K562 (cell line): ENCODE results near the gene ATXN7L2. TPM values are rescaled to one million over a fixed set of nuclear protein-coding genes. Genes with fewer than 3 reads are reported as not detected.

Source experiments
- ATF3 ChIP-seq, 2 experiments: fragments of 450-650 bp in 1 of 2; sonication (generic) in 1 of 2; formaldehyde crosslinking in 1 of 2; IDR thresholded peaks in 1 of 2; conservative IDR thresholded peaks in 1 of 2; 2 replicates each; pipeline versions ENCODE4 v1.6.1 to v1.8.1; 2016 to 2023; ENCODE audit warnings: mild to moderate bottlenecking in 2 of 2, moderate library complexity in 2 of 2, inconsistent platforms in 1 of 2, missing genetic modification reagents in 1 of 2
- BCOR ChIP-seq: fragments of 450-650 bp; IDR thresholded peaks from 2 replicates; pipeline ENCODE4 v1.6.1; 2016
- CBX2 ChIP-seq: fragments of 200-600 bp; sonication (generic); IDR thresholded peaks from one replicate; pipeline ENCODE4 v1.6.1; 2012; ENCODE audit warnings: mild to moderate bottlenecking, low read length, inconsistent platforms; ENCODE audit not compliant: insufficient read depth, poor library complexity, severe bottlenecking
- CHD1 ChIP-seq: fragments of 200-600 bp; sonication (generic); IDR thresholded peaks from one replicate; pipeline ENCODE4 v1.6.1; 2012; ENCODE audit warnings: mild to moderate bottlenecking, moderate library complexity, low read length, inconsistent platforms
- CTCF ChIP-seq, 3 experiments: IDR thresholded peaks in 2 of 3; conservative IDR thresholded peaks in 1 of 3; 2 replicates each; pipeline ENCODE4 v1.5.1; 2011 to 2012; ENCODE audit warnings: low read length in 3 of 3, mild to moderate bottlenecking in 3 of 3, control low read depth in 2 of 3, improper control_type of control experiment in 1 of 3, inconsistent platforms in 1 of 3, low read depth in 1 of 3, mixed read lengths in 1 of 3, moderate library complexity in 1 of 3; ENCODE audit not compliant: insufficient read depth in 2 of 3
- GTF2B ChIP-seq: IDR thresholded peaks from 2 replicates; pipeline ENCODE4 v1.6.1; 2011; ENCODE audit not compliant: insufficient read length; ENCODE audit errors: extremely low read depth
- HES1 ChIP-seq: fragments of 450-650 bp; IDR thresholded peaks from 2 replicates; pipeline ENCODE4 v1.6.1; 2016; ENCODE audit warnings: low read depth, mild to moderate bottlenecking, moderate library complexity
- HMGXB4 ChIP-seq: sonication (generic); formaldehyde crosslinking; IDR thresholded peaks from 2 replicates; pipeline ENCODE4 v1.8.1; 2023; ENCODE audit warnings: mild to moderate bottlenecking, missing genetic modification reagents
- HNRNPLL ChIP-seq: fragments of 200-400 bp; formaldehyde crosslinking; IDR thresholded peaks from 2 replicates; pipeline ENCODE4 v1.6.1; 2017; ENCODE audit warnings: low read length, low read depth, mild to moderate bottlenecking; ENCODE audit not compliant: poor library complexity, severe bottlenecking
- HOXB6 ChIP-seq: fragments of 250-450 bp; sonication (Bioruptor Pico); IDR thresholded peaks from 2 replicates; pipeline ENCODE4 v1.5.1; 2022; ENCODE audit warnings: mild to moderate bottlenecking, borderline replicate concordance
- NFE2 ChIP-seq: IDR thresholded peaks from 2 replicates; pipeline ENCODE4 v1.6.1; 2014; ENCODE audit warnings: antibody characterized with exemption, low read depth
- NFYB ChIP-seq: IDR thresholded peaks from 2 replicates; pipeline ENCODE4 v1.6.1; 2011; ENCODE audit warnings: mild to moderate bottlenecking, moderate library complexity; ENCODE audit not compliant: insufficient read length; ENCODE audit errors: extremely low read depth
- PRMT5 ChIP-seq: sonication (generic); formaldehyde crosslinking; IDR thresholded peaks from 2 replicates; pipeline ENCODE4 v1.5.0; 2020; ENCODE audit warnings: missing genetic modification reagents
- RBBP5 ChIP-seq: fragments of 200-600 bp; sonication (generic); IDR thresholded peaks from 2 replicates; pipeline ENCODE4 v1.6.1; 2012; ENCODE audit warnings: borderline replicate concordance, mild to moderate bottlenecking, low read length, control low read depth, inconsistent platforms; ENCODE audit not compliant: insufficient read depth, poor library complexity, severe bottlenecking
- RBFOX2 ChIP-seq: fragments of 200-400 bp; formaldehyde crosslinking; IDR thresholded peaks from 2 replicates; pipeline ENCODE4 v1.6.1; 2017; ENCODE audit warnings: low read depth, mild to moderate bottlenecking, low read length, moderate library complexity
- TAF9B ChIP-seq: fragments of 450-650 bp; IDR thresholded peaks from 2 replicates; pipeline ENCODE4 v1.6.1; 2018; ENCODE audit warnings: mild to moderate bottlenecking; ENCODE audit not compliant: partially characterized antibody
- TFAM ChIP-seq: fragments of 250-450 bp; sonication (Bioruptor Pico); conservative IDR thresholded peaks from 2 replicates; pipeline ENCODE4 v1.5.0; 2021; ENCODE audit warnings: mild to moderate bottlenecking, moderate library complexity
- TRIM24 ChIP-seq, 2 experiments: fragments of 450-650 bp; IDR thresholded peaks; 2 replicates each; pipeline ENCODE4 v1.6.1; 2016
- ZNF121 ChIP-seq: sonication (generic); formaldehyde crosslinking; conservative IDR thresholded peaks from 2 replicates; pipeline ENCODE4 v1.8.0; 2022; ENCODE audit warnings: missing genetic modification reagents
- ZNF232 ChIP-seq: sonication (generic); formaldehyde crosslinking; IDR thresholded peaks from 2 replicates; pipeline ENCODE4 v1.8.0; 2022; ENCODE audit warnings: mild to moderate bottlenecking, missing genetic modification reagents
- ZNF3 ChIP-seq: fragments of 250-450 bp; sonication (Bioruptor Pico); IDR thresholded peaks from 2 replicates; pipeline ENCODE4 v1.5.0; 2021; ENCODE audit warnings: mild to moderate bottlenecking, moderate library complexity
- ZNF316 ChIP-seq: fragments of 450-650 bp; IDR thresholded peaks from 2 replicates; pipeline ENCODE4 v1.6.1; 2016
- ZNF586 ChIP-seq: fragments of 450-650 bp; formaldehyde crosslinking; conservative IDR thresholded peaks from 2 replicates; pipeline ENCODE4 v1.4.0; 2020; ENCODE audit warnings: mild to moderate bottlenecking, moderate library complexity
- ZNF668 ChIP-seq: fragments of 250-450 bp; sonication (Bioruptor Pico); IDR thresholded peaks from 2 replicates; pipeline ENCODE4 v1.8.0; 2022; ENCODE audit warnings: mild to moderate bottlenecking, inconsistent platforms
- polyA plus RNA-seq, 8 experiments: library from polyadenylated mRNA; depleted of rRNA in 4 of 8; stranded (reverse) in 5 of 8; unstranded in 3 of 8; fragments of >200 nt; fragmentation: Nextera tagmentation in 2 of 8; fragmentation: Illumina TruSeq in 1 of 8; extraction: Ambion mirVana in 2 of 8; extraction: Trizol in 1 of 8; gene quantifications; 2 replicates each; pipeline versions ENCODE4 v1.2.1 to v1.2.3, GENCODE V29; 2011 to 2014; ENCODE audit warnings: inconsistent platforms in 1 of 8, missing spikeins in 1 of 8
- total RNA-seq, 7 experiments: library from RNA; depleted of rRNA in 6 of 7; stranded (reverse); fragments of >200 nt in 6 of 7; fragmentation: Illumina TruSeq in 2 of 7; extraction: Trizol in 2 of 7; gene quantifications; 2 replicates each; pipeline versions ENCODE4 v1.2.1 to v1.2.3, GENCODE V29; 2011 to 2021; ENCODE audit warnings: low replicate concordance in 1 of 7

ATXN7L2 gene
- total and polyA plus RNA-seq, 9 of the 15 experiments (the other 6 are each of a cell fraction or from before 2014, with no cell fraction given), result 0.21 to 10.4 (median 5.8) TPM

- TF ChIP-seq NFYB (no peak), PRMT5 (no peak), HOXB6 (CRISPR knock-in tag) (no peak), HMGXB4 (CRISPR knock-in tag) (no peak), HNRNPLL (no peak), ZNF121 (CRISPR knock-in tag) (no peak), TFAM (CRISPR knock-in tag) (no peak), CHD1 (no peak), BCOR (no peak), ZNF232 (CRISPR knock-in tag) (no peak), RBBP5 (no peak), RBFOX2 (no peak), CTCF (IDR thresholded peaks at IDR 0.05 in 2 of 3, conservative IDR thresholded peaks at IDR 0.05 in 1 of 3; ENCODE audit: insufficient read depth in 2 of 3, low read depth in 1 of 3, low read length in 3 of 3) (no peak; a peak in 1 of 6 replicates), TAF9B (no peak), ZNF586 (CRISPR knock-in tag) (no peak), TRIM24 (IDR thresholded peaks at IDR 0.05) (no peak), HES1 (no peak), GTF2B (no peak), NFE2 (peak; percentile 76), CBX2 (no peak), ZNF316 (peak; percentile 24; the same call in 1 of the 2 replicates), ATF3 (IDR thresholded peaks at IDR 0.05) (peak; percentile 92), ATF3 (CRISPR knock-in tag; conservative IDR thresholded peaks at IDR 0.05) (peak; percentile 85), ZNF3 (CRISPR knock-in tag) (no peak), ZNF668 (CRISPR knock-in tag) (no peak)
Observed at GRCh38 chr1:109438798-109439297, 44.9 kb upstream of the ATXN7L2 start (continued).
